GM18505 (cell line): ENCODE measurements around the gene SLC35E1.
A peak's percentile ranks its signal among the peaks of the same experiment; 100 is the strongest.

Source experiments
- ATAC-seq: cut with Tn5 transposase; IDR thresholded peaks from one replicate; pipeline ENCODE4 v1.9.1; 2021; ENCODE audit not compliant: unreplicated experiment
- POLR2A ChIP-seq: IDR thresholded peaks from 4 replicates; pipeline ENCODE4 v1.6.1; 2011; ENCODE audit warnings: borderline replicate concordance; ENCODE audit not compliant: insufficient read depth, insufficient read length; ENCODE audit errors: extremely low read depth

SLC35E1 gene

DNA sequence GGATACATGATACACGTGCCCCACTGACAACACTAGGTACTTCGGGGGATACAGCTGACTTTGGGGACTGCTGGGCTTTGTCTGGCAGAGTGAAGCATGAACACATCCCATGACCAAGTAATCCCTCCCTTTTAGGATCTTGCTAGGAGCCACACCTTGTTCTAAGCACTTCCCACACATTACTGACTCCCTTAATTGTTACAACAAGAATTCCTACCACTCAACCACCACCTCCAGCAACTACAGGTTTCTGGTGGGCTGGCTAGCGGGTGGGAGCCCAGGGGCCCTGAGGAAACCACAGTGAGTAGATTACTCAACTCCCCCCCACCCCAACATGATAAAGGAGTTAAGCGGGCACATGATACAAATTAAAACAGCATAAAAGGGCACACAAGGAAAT, 7.2 kb upstream of the SLC35E1 start:
- no peak for TF ChIP-seq POLR2A
- ATAC-seq, result no peak

DNA sequence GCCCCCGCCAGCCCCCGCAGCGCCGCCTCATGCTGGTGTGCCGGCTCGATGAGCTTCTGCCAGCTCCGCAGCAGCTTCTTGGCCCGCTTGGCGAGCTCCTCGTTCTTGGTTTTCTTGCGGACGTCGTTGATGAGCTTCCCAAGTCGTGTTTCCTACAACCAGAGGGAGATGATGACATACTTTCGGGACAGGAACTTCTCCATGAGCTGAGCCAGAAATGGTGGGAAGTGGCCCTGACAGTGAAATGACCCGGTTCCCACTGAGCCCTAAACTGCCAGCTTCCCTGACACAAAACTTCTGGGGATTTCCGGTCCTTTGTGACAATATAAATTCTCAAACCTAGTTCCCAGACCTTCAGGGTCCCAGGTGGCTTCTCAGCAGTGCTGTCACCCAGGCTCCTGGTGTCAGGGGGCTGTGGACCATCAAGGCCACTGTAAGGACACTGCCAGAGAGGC, 5.3 kb upstream of the SLC35E1 start:
- TF ChIP-seq POLR2A, result no peak
- ATAC-seq, result no peak

- no peak for ATAC-seq
- TF ChIP-seq POLR2A, result no peak
These were observed 4.7 kb upstream of the SLC35E1 start for GRCh38 chr19:16576690-16577530.

DNA sequence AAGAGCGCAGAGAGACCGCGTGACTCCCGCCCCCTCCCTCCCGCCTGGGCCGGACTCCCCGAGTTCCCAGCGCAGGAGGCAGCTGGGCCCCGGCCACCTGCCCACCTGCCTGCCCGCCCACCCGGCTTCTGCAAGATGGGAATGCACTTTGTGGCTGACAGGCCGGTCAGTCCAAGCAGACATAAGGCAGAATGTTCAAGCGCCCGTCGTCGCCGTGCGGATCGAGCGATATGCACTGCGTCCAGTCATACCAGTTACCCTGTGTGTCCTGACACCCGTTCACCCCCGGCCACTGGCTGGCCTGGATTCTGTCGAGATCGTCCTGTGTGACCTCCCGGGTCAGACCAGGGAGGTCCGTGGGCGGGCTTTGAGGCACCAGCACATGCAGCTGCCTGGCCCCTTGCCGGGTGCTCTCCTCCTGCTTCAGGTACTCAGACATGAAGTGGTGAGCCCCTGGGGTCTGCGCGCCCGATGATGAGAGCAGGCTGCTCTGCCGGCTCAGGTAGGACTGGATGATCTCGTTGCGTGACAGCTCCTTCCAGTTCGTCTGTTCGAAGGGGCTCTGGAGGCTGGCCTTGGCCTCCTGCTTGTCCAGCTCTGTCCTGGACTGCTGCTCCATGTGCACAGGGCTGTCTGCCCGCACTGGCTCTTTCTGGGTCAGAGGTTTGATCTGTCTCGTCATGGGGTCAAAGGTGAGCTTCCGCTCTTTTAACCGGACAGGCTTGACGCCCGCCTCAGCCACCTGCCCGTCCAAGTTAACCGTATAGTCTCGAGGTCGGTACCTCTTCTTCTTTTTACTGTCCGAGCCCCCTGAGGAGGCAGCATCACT, 3.9 kb upstream of the SLC35E1 start:
- no peak for TF ChIP-seq POLR2A
- no peak for ATAC-seq

- TF ChIP-seq POLR2A, result no peak
- no peak for ATAC-seq
These were observed 3.1 kb upstream of the SLC35E1 start for GRCh38 chr19:16575282-16575681.

DNA sequence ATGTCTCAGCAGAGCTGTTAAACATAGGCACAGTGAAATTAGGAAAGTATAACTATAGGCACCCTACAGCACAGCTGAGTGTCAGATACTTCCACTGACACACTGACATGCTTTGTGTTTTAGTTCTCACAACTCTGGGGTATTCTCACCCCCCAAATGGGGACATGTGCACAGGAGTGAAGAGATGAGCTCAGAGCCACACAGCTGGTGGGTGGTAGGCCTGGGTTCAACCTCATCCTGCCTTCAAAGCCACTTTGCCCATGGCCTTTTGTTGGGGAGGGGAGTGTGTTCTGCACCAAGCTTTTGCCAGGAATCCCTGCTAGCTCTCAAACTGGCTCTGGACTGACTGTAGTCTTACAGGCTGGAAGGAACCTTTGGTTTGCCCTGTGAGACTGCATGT, 1.7 kb upstream of the SLC35E1 start:
- no peak for ATAC-seq
- no peak for TF ChIP-seq POLR2A

GRCh38 chr19:16573296-16573695, 1.1 kb upstream of the SLC35E1 start:
- no peak for TF ChIP-seq POLR2A
- no peak for ATAC-seq

- no peak for TF ChIP-seq POLR2A
- ATAC-seq, result peak; percentile 39
These were observed 338 bp downstream of the SLC35E1 start for GRCh38 chr19:16571822-16572331.

GRCh38 chr19:16571283-16571682, 932 bp downstream of the SLC35E1 start:
- TF ChIP-seq POLR2A, result no peak
- no peak for ATAC-seq

- no peak for ATAC-seq
- TF ChIP-seq POLR2A, result no peak
These were observed 2.5 kb downstream of the SLC35E1 start for GRCh38 chr19:16569609-16570320.

DNA sequence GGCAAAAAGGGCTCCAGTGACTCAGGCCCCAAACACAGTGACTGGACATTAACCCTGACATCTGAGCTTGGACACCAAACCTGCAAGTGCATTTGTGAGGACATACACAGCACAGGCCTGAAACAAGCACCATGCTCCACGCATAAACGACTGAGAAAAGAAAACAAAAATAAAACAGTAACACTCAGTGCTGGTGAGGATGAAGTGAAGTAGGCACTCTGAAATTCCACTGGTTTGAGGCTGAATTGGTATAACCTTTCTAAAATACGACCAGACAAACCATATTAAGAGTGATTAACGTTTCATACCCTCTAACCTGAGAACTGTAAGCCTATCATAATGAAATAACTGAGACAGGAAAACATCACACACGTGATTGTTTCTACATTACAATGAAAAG, 5.5 kb downstream of the SLC35E1 start:
- ATAC-seq, result no peak
- no peak for TF ChIP-seq POLR2A

DNA sequence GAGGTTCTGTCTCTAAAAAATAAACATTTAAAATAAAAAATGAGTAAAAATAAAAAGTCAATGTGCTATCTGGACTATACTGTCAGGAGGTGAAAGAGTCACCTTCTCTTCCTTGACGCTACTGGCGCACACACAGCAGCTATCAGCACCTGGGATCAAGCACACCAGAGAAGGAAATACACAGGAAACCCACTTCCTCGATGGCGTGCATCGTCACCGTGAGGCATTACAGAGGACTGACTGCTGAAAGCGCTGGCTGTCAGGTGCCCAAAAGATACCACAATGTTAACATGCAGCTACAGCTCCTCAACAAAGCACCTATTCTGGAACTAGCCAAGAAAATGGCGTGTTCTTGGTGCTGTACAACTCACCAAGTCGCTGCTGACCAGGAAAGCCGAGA, 6.1 kb downstream of the SLC35E1 start:
- ATAC-seq, result no peak

DNA sequence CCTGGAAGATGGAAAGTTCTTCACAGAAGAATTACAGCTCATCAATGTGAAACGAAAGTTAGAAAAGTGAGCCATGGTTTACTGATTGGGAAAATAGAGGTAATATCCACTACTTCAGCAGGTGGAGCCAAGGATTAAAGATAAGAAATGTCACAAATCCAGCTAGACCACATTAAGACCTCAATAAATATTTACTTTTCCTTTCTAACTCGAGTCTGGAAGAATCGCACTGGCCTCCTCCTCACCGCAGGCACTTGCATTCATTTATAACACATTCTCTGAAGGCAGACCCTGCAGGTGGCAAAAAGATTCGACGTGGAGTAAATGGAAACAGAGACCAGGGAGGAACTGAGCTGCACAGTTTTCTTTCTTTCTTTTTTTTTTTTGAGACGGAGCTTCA, 7.4 kb downstream of the SLC35E1 start:
- no peak for ATAC-seq
- TF ChIP-seq POLR2A, result no peak

More for the DNA sequence above, 6.1 kb downstream of the SLC35E1 start:
- no peak for TF ChIP-seq POLR2A
